Measurements from ENCODE around the gene MRPL3. TPM values are rescaled to one million over a fixed set of nuclear protein-coding genes. Genes with fewer than 3 reads are reported as not detected.

Gene MRPL3
- total and polyA plus RNA-seq, 2 donors (not counting 3 experiments of a cell fraction or from before 2014, with no cell fraction given): 49.6 to 68.2 TPM

DNA sequence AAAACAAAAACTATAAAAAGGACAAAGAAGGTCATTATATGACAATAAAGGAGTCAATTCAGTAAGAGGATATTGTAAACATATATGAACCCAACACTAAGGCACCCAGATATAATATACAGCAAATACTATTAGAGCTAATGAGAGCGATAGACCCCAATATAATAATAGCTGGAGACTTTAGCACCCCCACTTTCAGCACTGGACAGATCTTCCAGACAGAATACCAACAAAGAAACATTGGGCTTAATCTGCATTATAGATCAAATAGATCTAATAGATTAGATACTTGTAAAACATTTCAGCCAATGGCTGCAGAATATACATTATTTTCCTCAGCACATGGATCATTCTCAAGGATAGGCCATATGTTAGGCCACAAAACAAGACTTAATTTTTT, 67.8 kb downstream of the MRPL3 start:
- ChIA-PET CTCF (no interaction called here), POLR2A (no interaction called here)
- peaks cover 0 to 1% of the 10 kb centered on the region in 2 experiments for H3K27me3 ChIP-seq (ENCODE audit: control insufficient read depth in 2 of 2, insufficient read depth in 2 of 2, low read length in 2 of 2)
- FAIRE-seq: no peak
- H2AFZ ChIP-seq (ENCODE audit: low read depth, low read length): no peak overlapping the region
- H3K27ac ChIP-seq (ENCODE audit: insufficient read depth, low read depth, low read length): no peak overlapping the region
- dilution Hi-C loops (cut with MboI; ENCODE audit: extremely low pct_ligation_motif_present, low sequenced_read_pairs) (no loop called here), intact Hi-C loops (cut with micrococcal nuclease) (no loop called here)
- no peaks in the 10 kb centered on the region for H3K9me3 ChIP-seq (replicated peaks; ENCODE audit: control insufficient read depth, insufficient read depth, low read length)
- DNase-seq (ENCODE audit: low read depth, low spot score): no peak
- no peak for TF ChIP-seq JUN (IDR thresholded peaks at IDR 0.05; ENCODE audit: borderline replicate concordance, insufficient read depth, insufficient read length, low read depth)
- TF ChIP-seq, protein P1, sequence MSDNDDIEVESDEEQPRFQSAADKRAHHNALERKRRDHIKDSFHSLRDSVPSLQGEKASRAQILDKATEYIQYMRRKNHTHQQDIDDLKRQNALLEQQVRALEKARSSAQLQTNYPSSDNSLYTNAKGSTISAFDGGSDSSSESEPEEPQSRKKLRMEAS (IDR thresholded peaks at IDR 0.05; ENCODE audit: insufficient read depth, insufficient read length): no peak
- no peaks in the 10 kb centered on the region for H3K9me1 ChIP-seq (replicated peaks; ENCODE audit: control insufficient read depth, extremely low read depth, insufficient read depth, low read length)
- no peak overlapping the region for H3K4me2 ChIP-seq (ENCODE audit: insufficient read depth, low read length)
- BruUV-seq (replicated peaks): no TSS peak
- no peak overlapping the region for H3K9ac ChIP-seq (replicated peaks; ENCODE audit: extremely low read depth, insufficient read depth, low read length)
- H3K79me2 ChIP-seq (ENCODE audit: control insufficient read depth, insufficient read depth, low read length): no peaks in the 10 kb centered on the region
- no peaks in the 10 kb centered on the region for H4K20me1 ChIP-seq (replicated peaks; ENCODE audit: control insufficient read depth, extremely low read depth, insufficient read depth, low read length)
- H3K4me3 ChIP-seq (replicated peaks in 1 of 3; ENCODE audit: insufficient read depth in 1 of 3, low read depth in 1 of 3, low read length in 3 of 3): no peak overlapping the region
- no peaks in the 10 kb centered on the region for H3K36me3 ChIP-seq (ENCODE audit: control insufficient read depth in 2 of 2, extremely low read depth in 1 of 2, insufficient read depth in 2 of 2, low read length in 2 of 2)
- H3K4me1 ChIP-seq (ENCODE audit: control insufficient read depth, extremely low read depth, insufficient read depth, low read length): no peaks in the 10 kb centered on the region

DNA sequence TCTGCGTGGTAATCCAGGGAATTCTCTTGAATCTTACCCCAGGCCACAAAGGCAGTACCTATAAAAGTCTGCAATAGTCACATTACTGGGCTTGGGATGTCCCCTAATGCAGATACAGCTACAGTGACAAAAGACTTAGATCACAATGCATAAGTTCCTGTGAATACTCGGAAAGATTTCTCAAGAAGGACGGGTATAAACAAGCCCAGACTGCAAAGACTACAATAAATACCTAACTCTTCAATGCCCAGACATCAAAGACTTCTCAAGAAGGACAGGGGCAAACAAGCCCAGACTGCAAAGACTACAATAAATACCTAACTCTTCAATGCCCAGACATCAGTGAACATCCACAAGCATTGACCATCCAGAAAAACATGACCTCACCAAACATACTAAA, 70.3 kb downstream of the MRPL3 start:
- FAIRE-seq (no peak), DNase-seq (ENCODE audit: low read depth, low spot score) (no peak)
- no peaks in the 10 kb centered on the region for H3K9me1 ChIP-seq (replicated peaks; ENCODE audit: control insufficient read depth, extremely low read depth, insufficient read depth, low read length)
- no peak overlapping the region for H3K4me2 ChIP-seq (ENCODE audit: insufficient read depth, low read length)
- no TSS peak for BruUV-seq (replicated peaks)
- H3K27ac ChIP-seq (ENCODE audit: insufficient read depth, low read depth, low read length): no peak overlapping the region
- H3K9me3 ChIP-seq (replicated peaks; ENCODE audit: control insufficient read depth, insufficient read depth, low read length): no peaks in the 10 kb centered on the region
- intact Hi-C loops (cut with micrococcal nuclease): no loop called here
- no peak overlapping the region for H2AFZ ChIP-seq (ENCODE audit: low read depth, low read length)
- H3K4me3 ChIP-seq (replicated peaks in 1 of 3; ENCODE audit: insufficient read depth in 1 of 3, low read depth in 1 of 3, low read length in 3 of 3): no peak overlapping the region
- no peak overlapping the region for H3K9ac ChIP-seq (replicated peaks; ENCODE audit: extremely low read depth, insufficient read depth, low read length)
- no peaks in the 10 kb centered on the region for H3K4me1 ChIP-seq (ENCODE audit: control insufficient read depth, extremely low read depth, insufficient read depth, low read length)
- dilution Hi-C loops (cut with MboI; ENCODE audit: extremely low pct_ligation_motif_present, low sequenced_read_pairs): no loop called here
- no peaks in the 10 kb centered on the region for H4K20me1 ChIP-seq (replicated peaks; ENCODE audit: control insufficient read depth, extremely low read depth, insufficient read depth, low read length)
- no peak for TF ChIP-seq FOS (IDR thresholded peaks at IDR 0.05; ENCODE audit: borderline replicate concordance, insufficient read depth, low read length)
- no peak for TF ChIP-seq JUN (IDR thresholded peaks at IDR 0.05; ENCODE audit: borderline replicate concordance, insufficient read depth, insufficient read length, low read depth)
- no peak for TF ChIP-seq EZH2 (IDR thresholded peaks at IDR 0.05; ENCODE audit: borderline replicate concordance, low read depth, low read length, severe bottlenecking)
- TF ChIP-seq, protein P1 (IDR thresholded peaks at IDR 0.05; ENCODE audit: insufficient read depth, insufficient read length): no peak
- TF ChIP-seq MYC (IDR thresholded peaks at IDR 0.05; ENCODE audit: low read depth, low read length): no peak
- TF ChIP-seq, protein P2, sequence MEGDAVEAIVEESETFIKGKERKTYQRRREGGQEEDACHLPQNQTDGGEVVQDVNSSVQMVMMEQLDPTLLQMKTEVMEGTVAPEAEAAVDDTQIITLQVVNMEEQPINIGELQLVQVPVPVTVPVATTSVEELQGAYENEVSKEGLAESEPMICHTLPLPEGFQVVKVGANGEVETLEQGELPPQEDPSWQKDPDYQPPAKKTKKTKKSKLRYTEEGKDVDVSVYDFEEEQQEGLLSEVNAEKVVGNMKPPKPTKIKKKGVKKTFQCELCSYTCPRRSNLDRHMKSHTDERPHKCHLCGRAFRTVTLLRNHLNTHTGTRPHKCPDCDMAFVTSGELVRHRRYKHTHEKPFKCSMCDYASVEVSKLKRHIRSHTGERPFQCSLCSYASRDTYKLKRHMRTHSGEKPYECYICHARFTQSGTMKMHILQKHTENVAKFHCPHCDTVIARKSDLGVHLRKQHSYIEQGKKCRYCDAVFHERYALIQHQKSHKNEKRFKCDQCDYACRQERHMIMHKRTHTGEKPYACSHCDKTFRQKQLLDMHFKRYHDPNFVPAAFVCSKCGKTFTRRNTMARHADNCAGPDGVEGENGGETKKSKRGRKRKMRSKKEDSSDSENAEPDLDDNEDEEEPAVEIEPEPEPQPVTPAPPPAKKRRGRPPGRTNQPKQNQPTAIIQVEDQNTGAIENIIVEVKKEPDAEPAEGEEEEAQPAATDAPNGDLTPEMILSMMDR (IDR thresholded peaks at IDR 0.05; ENCODE audit: extremely low read depth in 1 of 2, insufficient read depth in 1 of 2, low read depth in 1 of 2, low read length in 2 of 2): no peak
- peaks cover 0 to 1% of the 10 kb centered on the region in 2 experiments for H3K27me3 ChIP-seq (ENCODE audit: control insufficient read depth in 2 of 2, insufficient read depth in 2 of 2, low read length in 2 of 2)
- ChIA-PET POLR2A (no interaction called here), CTCF (no interaction called here)
- H3K36me3 ChIP-seq (ENCODE audit: control insufficient read depth in 2 of 2, extremely low read depth in 1 of 2, insufficient read depth in 2 of 2, low read length in 2 of 2): no peaks in the 10 kb centered on the region
- H3K79me2 ChIP-seq (ENCODE audit: control insufficient read depth, insufficient read depth, low read length): no peaks in the 10 kb centered on the region
